Measurements from ENCODE around the gene C9.
"Not testable (repeated sequence)": the region's sequence is repeated elsewhere in the genome, so short reads cannot be mapped to it uniquely, and the experiment has no call there.

GRCh38 chr5:39272869-39273231 lies 91.4 kb downstream of the C9 start:
- not testable (repeated sequence) for TF ChIP-seq CTCF (IDR thresholded peaks at IDR 0.05); CBX8 (IDR thresholded peaks at IDR 0.05); MAX (IDR thresholded peaks at IDR 0.05); MAFK (IDR thresholded peaks at IDR 0.05; ENCODE audit: partially characterized antibody); HDAC2 (IDR thresholded peaks at IDR 0.05); CEBPB (IDR thresholded peaks at IDR 0.05); HEYL (CRISPR knock-in tag; IDR thresholded peaks at IDR 0.05); USF2 (IDR thresholded peaks at IDR 0.05); RCOR1 (IDR thresholded peaks at IDR 0.05; ENCODE audit: low read depth, low read length); RNF2 (IDR thresholded peaks at IDR 0.05; ENCODE audit: borderline replicate concordance, low read depth)

All from A549 (cell line).